ENCODE results near the gene AADACL3.

Gene AADACL3

GRCh38 chr1:12709091-12709491 lies 6.8 kb upstream of the AADACL3 start:
- no peak for TF ChIP-seq CTCF (IDR thresholded peaks at IDR 0.05)

GRCh38 chr1:12709696-12710095 lies 6.2 kb upstream of the AADACL3 start:
- no peak for TF ChIP-seq CTCF (IDR thresholded peaks at IDR 0.05)

- no peak for TF ChIP-seq CTCF (IDR thresholded peaks at IDR 0.05)
Measured at GRCh38 chr1:12711536-12711935, 4.4 kb upstream of the AADACL3 start.

GRCh38 chr1:12712076-12712475 lies 3.8 kb upstream of the AADACL3 start:
- no peak for TF ChIP-seq CTCF (IDR thresholded peaks at IDR 0.05)

- TF ChIP-seq CTCF (IDR thresholded peaks at IDR 0.05): no peak
Measured at GRCh38 chr1:12712929-12713328, 3.0 kb upstream of the AADACL3 start.

- no peak for TF ChIP-seq CTCF (IDR thresholded peaks at IDR 0.05)
Measured at GRCh38 chr1:12714710-12715475, 1.0 kb upstream of the AADACL3 start.

- no peak for TF ChIP-seq CTCF (IDR thresholded peaks at IDR 0.05)
Measured at GRCh38 chr1:12717301-12717838, 1.5 kb downstream of the AADACL3 start.
